Mammary epithelial cell (primary cell): Measurements from ENCODE around the gene STK16.

Experiments
- CTCF ChIP-seq, 2 donors: IDR thresholded peaks in 1 of 2; conservative IDR thresholded peaks in 1 of 2; 2 replicates each; pipeline ENCODE4 v1.5.1; 2011 to 2012; ENCODE audit warnings: inconsistent platforms in 2 of 2, low read length in 2 of 2, mild to moderate bottlenecking in 2 of 2, control low read depth in 1 of 2, low read depth in 1 of 2; ENCODE audit not compliant: insufficient read depth in 1 of 2; ENCODE audit errors: extremely low read depth in 1 of 2
- EZH2 ChIP-seq: IDR thresholded peaks from 2 replicates; pipeline ENCODE4 v1.6.1; 2012; ENCODE audit warnings: low read length, inconsistent platforms, borderline replicate concordance

GRCh38 chr2:219269362-219270054, 24.2 kb downstream of the STK16 start:
- TF ChIP-seq CTCF (conservative IDR thresholded peaks at IDR 0.05 in 1 of 2, IDR thresholded peaks at IDR 0.05 in 1 of 2; ENCODE audit: extremely low read depth in 1 of 2, insufficient read depth in 1 of 2, low read depth in 1 of 2, low read length in 2 of 2): no peak
- TF ChIP-seq EZH2: no peak
